AG20443 (cell line): ENCODE results near the gene SELENOV.

Experiments used
- DNase-seq: peaks from one replicate; pipeline ENCODE4 v3.0.0; 2012; ENCODE audit warnings: low spot score, mixed read lengths

The SELENOV gene

GRCh38 chr19:39492788-39493187 is 22.2 kb upstream of the SELENOV start:
- DNase-seq, result no peak

- no peak for DNase-seq
These were observed 20.3 kb upstream of the SELENOV start for GRCh38 chr19:39494661-39495060.

DNA sequence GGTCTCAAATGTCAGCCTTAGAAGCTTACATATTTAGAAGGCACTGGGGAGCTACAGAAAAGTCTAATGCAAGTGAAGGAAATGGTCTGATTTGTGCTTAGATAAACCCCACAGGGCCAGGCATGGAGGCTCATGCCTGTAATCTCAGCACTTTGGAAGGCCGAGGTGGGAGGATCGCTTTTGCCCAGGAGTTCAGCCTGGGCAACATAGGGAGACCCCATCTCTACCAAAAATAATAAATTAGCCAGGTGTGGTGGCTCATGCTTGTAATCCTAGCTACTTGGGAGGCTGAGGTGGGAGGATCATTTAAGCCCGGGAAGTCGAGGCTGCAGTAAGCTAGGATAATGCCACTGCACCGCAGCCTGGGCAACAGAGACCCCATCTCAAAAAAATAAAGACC is 18.9 kb upstream of the SELENOV start:
- DNase-seq, result no peak

GRCh38 chr19:39497701-39497995 is 17.3 kb upstream of the SELENOV start:
- DNase-seq, result no peak

GRCh38 chr19:39497996-39498797 is 16.7 kb upstream of the SELENOV start:
- DNase-seq, result peak; percentile 40

GRCh38 chr19:39498798-39499642 is 15.9 kb upstream of the SELENOV start, which contains the start of gene DLL3:
Gene DLL3 (plus strand): TSS chr19:39498947. CDS start chr19:39498975, 28 bp downstream.
- no peak for DNase-seq

- DNase-seq, result no peak
These were observed 15.0 kb upstream of the SELENOV start for GRCh38 chr19:39499932-39500331.

DNA sequence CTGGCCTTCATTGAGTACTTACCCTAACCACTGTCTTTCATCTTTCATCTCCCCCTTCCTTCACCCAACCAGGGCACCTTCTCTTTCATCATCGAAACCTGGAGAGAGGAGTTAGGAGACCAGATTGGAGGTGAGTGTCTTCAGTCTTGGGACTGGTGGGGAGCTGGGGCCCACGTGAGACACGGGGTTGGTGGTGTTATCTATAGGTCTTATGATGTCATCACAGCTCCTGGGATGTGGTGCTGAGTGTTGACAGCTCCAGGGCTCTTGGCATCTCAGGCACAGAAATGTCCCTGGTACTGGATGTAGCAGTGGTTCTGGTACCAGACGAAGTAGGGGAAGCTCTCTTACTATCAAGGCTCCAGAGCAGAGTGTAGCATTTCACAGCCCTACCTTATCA is 14.4 kb upstream of the SELENOV start:
- no peak for DNase-seq

DNA sequence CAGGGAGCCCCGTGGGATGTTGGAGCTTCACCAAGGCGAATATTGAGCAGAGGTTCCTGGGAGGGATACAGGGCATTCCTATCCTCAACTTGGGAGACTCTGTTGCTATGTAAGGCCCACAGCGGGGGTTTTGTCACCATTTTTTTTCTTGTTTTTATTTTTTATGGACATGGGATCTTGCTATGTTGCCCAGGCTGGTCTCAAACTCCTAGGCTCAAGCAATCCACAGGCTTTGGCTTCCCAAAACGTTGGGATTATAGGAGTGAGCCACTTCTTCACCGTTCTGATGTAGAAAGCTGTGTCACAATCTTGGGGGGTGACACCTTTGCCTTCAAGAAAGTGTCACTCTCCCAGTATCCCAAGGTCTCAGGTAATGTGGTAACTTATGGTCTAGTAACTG is 13.6 kb upstream of the SELENOV start:
- no peak for DNase-seq

- DNase-seq, result peak; percentile 95
These were observed 12.1 kb upstream of the SELENOV start for GRCh38 chr19:39502640-39503417.

DNA sequence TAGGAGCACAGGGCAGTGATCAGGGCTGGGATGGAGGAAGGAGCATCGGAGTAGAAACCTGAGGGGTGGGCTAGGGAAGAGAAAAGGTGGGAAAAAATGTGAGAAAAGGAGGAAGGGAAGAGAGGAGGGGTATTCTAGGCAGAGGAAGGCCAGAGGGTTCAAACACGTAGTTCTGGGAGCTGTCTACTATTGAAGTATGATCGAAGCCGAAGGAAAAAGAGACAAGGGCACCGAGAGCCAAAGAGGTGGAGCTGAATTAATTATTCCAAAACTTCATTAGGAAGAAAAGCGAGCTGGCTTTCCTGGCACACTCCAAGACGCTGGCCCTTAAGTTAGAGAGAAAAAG is 8.4 kb upstream of the SELENOV start:
- DNase-seq, result no peak

DNA sequence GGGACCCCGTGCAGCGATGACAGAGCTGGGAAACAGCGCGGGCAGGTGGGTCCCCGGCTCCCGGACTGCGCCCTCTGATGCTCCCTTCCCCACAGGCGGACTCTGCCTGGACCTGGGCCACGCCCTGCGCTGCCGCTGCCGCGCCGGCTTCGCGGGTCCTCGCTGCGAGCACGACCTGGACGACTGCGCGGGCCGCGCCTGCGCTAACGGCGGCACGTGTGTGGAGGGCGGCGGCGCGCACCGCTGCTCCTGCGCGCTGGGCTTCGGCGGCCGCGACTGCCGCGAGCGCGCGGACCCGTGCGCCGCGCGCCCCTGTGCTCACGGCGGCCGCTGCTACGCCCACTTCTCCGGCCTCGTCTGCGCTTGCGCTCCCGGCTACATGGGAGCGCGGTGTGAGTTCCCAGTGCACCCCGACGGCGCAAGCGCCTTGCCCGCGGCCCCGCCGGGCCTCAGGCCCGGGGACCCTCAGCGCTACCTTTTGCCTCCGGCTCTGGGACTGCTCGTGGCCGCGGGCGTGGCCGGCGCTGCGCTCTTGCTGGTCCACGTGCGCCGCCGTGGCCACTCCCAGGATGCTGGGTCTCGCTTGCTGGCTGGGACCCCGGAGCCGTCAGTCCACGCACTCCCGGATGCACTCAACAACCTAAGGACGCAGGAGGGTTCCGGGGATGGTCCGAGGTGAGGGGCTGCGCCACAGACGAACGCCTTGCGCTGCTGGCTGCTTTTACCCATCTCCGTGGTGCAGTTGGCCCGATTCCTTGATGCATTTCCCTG is 7.8 kb upstream of the SELENOV start:
- DNase-seq, result peak; percentile 88

DNA sequence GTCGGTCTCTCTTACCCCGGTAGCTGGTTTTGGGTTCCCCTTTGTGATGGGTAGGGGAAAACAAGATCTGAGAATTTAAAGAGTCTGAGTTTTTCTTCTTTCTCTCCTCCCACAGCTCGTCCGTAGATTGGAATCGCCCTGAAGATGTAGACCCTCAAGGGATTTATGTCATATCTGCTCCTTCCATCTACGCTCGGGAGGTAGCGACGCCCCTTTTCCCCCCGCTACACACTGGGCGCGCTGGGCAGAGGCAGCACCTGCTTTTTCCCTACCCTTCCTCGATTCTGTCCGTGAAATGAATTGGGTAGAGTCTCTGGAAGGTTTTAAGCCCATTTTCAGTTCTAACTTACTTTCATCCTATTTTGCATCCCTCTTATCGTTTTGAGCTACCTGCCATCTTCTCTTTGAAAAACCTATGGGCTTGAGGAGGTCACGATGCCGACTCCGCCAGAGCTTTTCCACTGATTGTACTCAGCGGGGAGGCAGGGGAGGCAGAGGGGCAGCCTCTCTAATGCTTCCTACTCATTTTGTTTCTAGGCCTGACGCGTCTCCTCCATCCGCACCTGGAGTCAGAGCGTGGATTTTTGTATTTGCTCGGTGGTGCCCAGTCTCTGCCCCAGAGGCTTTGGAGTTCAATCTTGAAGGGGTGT is 7.1 kb upstream of the SELENOV start:
- no peak for DNase-seq

DNA sequence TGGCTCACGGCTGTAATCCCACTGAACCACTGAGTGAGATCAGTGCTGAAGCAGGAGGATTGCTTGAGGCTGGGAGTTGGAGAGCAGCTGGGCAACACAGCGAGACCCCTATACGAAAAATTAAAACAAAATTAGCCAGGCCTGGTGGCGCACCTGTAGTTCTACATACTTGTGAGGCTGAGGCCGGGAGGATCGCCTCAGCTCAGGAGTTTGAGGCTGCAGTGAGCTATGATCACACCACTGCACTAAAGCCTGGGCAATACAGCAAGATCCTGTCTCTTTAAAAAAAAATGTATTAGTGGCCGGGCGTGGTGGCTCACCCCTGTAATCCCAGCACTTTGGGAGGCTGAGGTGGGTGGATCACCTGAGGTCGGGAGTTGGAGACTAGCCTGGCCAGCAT is 6.3 kb upstream of the SELENOV start:
- no peak for DNase-seq

GRCh38 chr19:39509233-39509632 is 5.7 kb upstream of the SELENOV start:
- no peak for DNase-seq

- no peak for DNase-seq
These were observed 2.0 kb upstream of the SELENOV start for GRCh38 chr19:39512988-39513387.

DNA sequence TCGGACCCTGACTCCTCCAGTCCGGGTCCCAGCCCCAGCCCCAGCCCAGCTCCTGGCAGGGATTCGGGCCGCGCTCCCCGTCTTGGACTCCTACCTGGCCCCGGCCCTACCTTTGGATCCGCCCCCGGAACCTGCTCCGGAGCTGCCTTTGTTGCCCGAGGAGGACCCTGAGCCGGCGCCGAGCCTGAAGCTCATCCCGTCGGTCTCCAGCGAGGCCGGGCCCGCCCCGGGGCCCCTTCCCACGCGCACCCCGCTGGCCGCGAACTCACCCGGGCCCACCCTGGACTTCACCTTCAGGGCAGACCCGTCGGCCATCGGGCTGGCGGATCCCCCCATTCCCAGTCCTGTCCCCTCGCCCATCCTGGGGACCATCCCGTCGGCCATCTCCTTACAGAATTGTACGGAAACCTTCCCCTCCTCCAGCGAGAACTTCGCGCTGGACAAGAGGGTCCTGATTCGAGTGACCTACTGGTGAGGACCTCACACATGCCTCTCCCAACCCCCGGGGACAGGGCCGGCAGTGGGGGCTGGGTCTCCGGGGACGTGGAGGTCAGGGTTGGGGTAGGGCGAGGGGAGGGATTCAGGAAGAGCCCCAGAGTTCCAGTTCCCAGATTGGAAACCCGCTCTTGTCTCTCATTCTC is 732 bp downstream of the SELENOV start:
- DNase-seq, result no peak

DNA sequence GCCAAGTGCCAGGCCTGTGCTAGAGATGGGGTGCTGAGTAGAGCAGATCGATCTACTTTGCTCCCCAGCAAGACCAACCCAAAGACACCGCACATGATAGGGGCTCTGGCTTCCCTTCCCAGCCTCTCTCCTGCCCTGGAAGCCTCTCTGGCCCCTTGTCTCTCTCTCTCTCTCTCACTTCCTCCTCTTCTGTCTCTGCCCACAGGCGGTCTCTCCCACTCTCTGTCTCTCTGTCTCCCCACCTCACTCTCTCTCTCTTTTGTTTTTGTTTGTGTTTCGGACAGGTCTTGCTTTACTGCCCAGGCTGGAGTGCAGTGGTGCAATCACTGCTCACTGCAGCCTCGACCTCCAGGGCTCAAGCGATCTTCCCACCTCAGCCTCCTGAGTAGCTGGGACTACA is 1.3 kb downstream of the SELENOV start:
- DNase-seq, result no peak

GRCh38 chr19:39517432-39517831 is 2.5 kb downstream of the SELENOV start:
- DNase-seq, result no peak

DNA sequence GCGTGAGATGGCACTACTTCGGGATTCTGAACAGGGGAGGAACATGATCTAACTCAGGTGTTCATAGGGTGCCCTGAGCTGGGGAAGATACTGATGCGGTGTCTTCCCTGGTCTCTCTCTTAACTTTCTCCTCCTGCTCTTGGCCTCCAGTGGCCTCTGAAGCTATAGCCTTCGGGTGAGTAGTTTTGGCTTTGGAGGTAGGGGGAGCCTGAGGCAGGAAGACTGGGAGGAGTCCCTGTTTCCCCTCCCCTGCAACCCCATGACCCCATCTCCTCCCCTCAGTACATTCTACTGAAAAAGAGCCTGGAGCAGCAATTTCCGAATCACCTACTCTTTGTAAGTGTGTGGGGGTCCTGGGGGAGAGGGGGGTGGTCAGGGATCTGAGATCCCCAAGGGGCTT is 3.5 kb downstream of the SELENOV start:
- DNase-seq, result no peak

DNA sequence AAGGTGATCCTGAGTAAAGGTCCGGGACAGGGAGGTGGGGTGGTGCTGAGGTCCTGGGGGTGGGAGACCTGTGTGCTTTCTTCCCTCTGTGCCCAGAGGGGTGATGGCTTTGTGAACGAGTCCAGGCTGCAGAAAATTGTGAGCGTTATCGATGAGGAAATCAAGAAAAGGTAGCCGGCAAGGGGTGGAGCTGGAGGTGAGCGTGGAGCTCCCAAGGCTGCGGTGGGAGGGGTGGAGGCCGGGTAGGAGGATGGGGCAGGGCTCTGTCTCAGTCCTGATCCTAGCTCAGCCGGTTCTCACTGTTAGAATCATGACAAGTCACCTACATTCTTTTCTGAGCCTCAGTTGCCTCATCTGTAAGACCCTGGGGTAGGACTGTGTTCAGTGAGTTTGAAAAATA is 4.0 kb downstream of the SELENOV start:
- no peak for DNase-seq
